Stimulated activated CD8-positive, alpha-beta memory T cell treated with anti-CD3 and anti-CD28 coated beads, Interleukin-7, amount 100 ng/mL, for 24 hours (primary cell): ENCODE data around the gene UBE4B.
"Not testable (repeated sequence)": the region's sequence is repeated elsewhere in the genome, so short reads cannot be mapped to it uniquely, and the experiment has no call there.

ENCODE experiments used
- DNase-seq: peaks from one replicate; pipeline ENCODE4 v3.0.0-alpha.2; 2020; ENCODE audit warnings: low read depth

Gene UBE4B

GRCh38 chr1:10177876-10178275 is 145.1 kb downstream of the UBE4B start:
- no peak for DNase-seq

- no peak for DNase-seq
These were observed 146.0 kb downstream of the UBE4B start for GRCh38 chr1:10178597-10179405.

- DNase-seq = no peak
These were observed 146.8 kb downstream of the UBE4B start for GRCh38 chr1:10179406-10180091.

- no peak for DNase-seq
These were observed 148.4 kb downstream of the UBE4B start for GRCh38 chr1:10181154-10181553.

- DNase-seq = no peak
These were observed 153.0 kb downstream of the UBE4B start for GRCh38 chr1:10185759-10186158.

GRCh38 chr1:10186331-10187025 is 153.7 kb downstream of the UBE4B start:
- no peak for DNase-seq

- DNase-seq = no peak
These were observed 154.2 kb downstream of the UBE4B start for GRCh38 chr1:10187026-10187334.

GRCh38 chr1:10188133-10188650 is 155.4 kb downstream of the UBE4B start:
- DNase-seq = no peak

GRCh38 chr1:10189659-10190058 is 156.9 kb downstream of the UBE4B start:
- no peak for DNase-seq

- DNase-seq = no peak
These were observed 159.5 kb downstream of the UBE4B start for GRCh38 chr1:10192263-10192662.

- DNase-seq = no peak
These were observed 160.5 kb downstream of the UBE4B start for GRCh38 chr1:10193288-10193687.

- no peak for DNase-seq
These were observed 162.8 kb downstream of the UBE4B start for GRCh38 chr1:10195570-10195969.

GRCh38 chr1:10196976-10197375 is 164.2 kb downstream of the UBE4B start:
- DNase-seq = no peak

- DNase-seq = no peak
These were observed 167.9 kb downstream of the UBE4B start for GRCh38 chr1:10200620-10201019.

GRCh38 chr1:10204003-10204642 is 171.4 kb downstream of the UBE4B start:
- DNase-seq = no peak

GRCh38 chr1:10205206-10205605 is 172.4 kb downstream of the UBE4B start:
- not testable (repeated sequence) for DNase-seq

GRCh38 chr1:10207810-10208209 is 175.1 kb downstream of the UBE4B start:
- DNase-seq = no peak

GRCh38 chr1:10208537-10208936 is 175.8 kb downstream of the UBE4B start:
- no peak for DNase-seq

- DNase-seq = no peak
These were observed 176.8 kb downstream of the UBE4B start for GRCh38 chr1:10209590-10209904.

GRCh38 chr1:10209905-10210810 is 177.4 kb downstream of the UBE4B start, which contains the start of gene KIF1B:
KIF1B (plus strand) TSS chr1:10210570; CDS start chr1:10232329, 21,759 bp downstream.
- DNase-seq = peak; percentile 91
